IMR-90 (cell line): Measurements from ENCODE around the gene ASNSD1. TPM values are rescaled to one million over a fixed set of nuclear protein-coding genes. Genes with fewer than 3 reads are reported as not detected.
A peak's percentile ranks its signal among the peaks of the same experiment; 100 is the strongest.

Source experiments
- ATAC-seq: fragments of 200-7000 bp; cut with Tn5 transposase; 2 replicates; pipeline ENCODE4 v1.9.1; 2020; ENCODE audit warnings: low read depth, mild to moderate bottlenecking, moderate library complexity
- Bru-seq: library from RNA; stranded (reverse); fragments of 400-500 nt; gene quantifications from one replicate; lab custom pipeline; 2021; lab: Mats Ljungman, UMichigan
- BruChase-seq, 2 experiments: library from RNA; stranded (reverse); fragments of 400-500 nt; gene quantifications; one replicate each; lab custom pipeline; 2021; lab: Mats Ljungman, UMichigan
- BruUV-seq: library from RNA; stranded (reverse); fragments of 400-500 nt; replicated peaks from 2 replicates; lab custom pipeline; 2021; lab: Mats Ljungman, UMichigan
- CTCF ChIA-PET: fragments of 300-600 bp; formaldehyde crosslinking; extraction: SDS; loops from one replicate; lab custom pipeline; 2021; ENCODE audit warnings: antibody characterized with exemption; lab: Yijun Ruan, JAX
- POLR2A ChIA-PET: fragments of 300-600 bp; sonication (Branson Sonifier 250); formaldehyde crosslinking; loops from one replicate; lab custom pipeline; 2022; ENCODE audit warnings: antibody characterized with exemption; ENCODE audit not compliant: unreplicated experiment; lab: Charles Lee
- DNase-seq: peaks from one replicate; pipeline ENCODE4 v3.0.0; 2013
- H2AFZ ChIP-seq: replicated peaks from 2 replicates; pipeline ENCODE3; 2013; ENCODE audit warnings: low read length, mild to moderate bottlenecking; ENCODE audit not compliant: poor library complexity
- H2AK5ac ChIP-seq: 2 replicates; pipeline ENCODE4 v1.6.1; 2013; ENCODE audit warnings: low read depth, low read length, inconsistent platforms
- H2AK9ac ChIP-seq: replicated peaks from 2 replicates; pipeline ENCODE3; 2013; ENCODE audit warnings: mild to moderate bottlenecking, low read depth, low read length, moderate library complexity; ENCODE audit not compliant: poor library complexity
- H2BK120ac ChIP-seq: 2 replicates; pipeline ENCODE4 v1.6.1; 2013; ENCODE audit warnings: low read depth, low read length, inconsistent platforms
- H2BK15ac ChIP-seq: 3 replicates; pipeline ENCODE4 v1.6.1; 2013; ENCODE audit warnings: low read depth, low read length, inconsistent platforms
- H2BK20ac ChIP-seq: 2 replicates; pipeline ENCODE4 v1.6.1; 2013; ENCODE audit warnings: low read depth, mild to moderate bottlenecking, inconsistent platforms, low read length, moderate library complexity
- H2BK5ac ChIP-seq: 2 replicates; pipeline ENCODE4 v1.6.1; 2013; ENCODE audit warnings: mild to moderate bottlenecking, low read depth, low read length, inconsistent platforms; ENCODE audit not compliant: poor library complexity, severe bottlenecking
- H3K14ac ChIP-seq: replicated peaks from 2 replicates; pipeline ENCODE4 v1.6.1; 2013; ENCODE audit warnings: low read depth, low read length, inconsistent platforms
- H3K18ac ChIP-seq: 2 replicates; pipeline ENCODE4 v1.6.1; 2013; ENCODE audit warnings: low read depth, low read length, control low read depth
- H3K23ac ChIP-seq: 2 replicates; pipeline ENCODE4 v1.6.1; 2013; ENCODE audit warnings: low read depth, low read length, inconsistent platforms
- H3K27ac ChIP-seq: 2 replicates; pipeline ENCODE4 v1.5.1; 2013; ENCODE audit warnings: mild to moderate bottlenecking, control low read depth, low read length; ENCODE audit not compliant: insufficient read depth
- H3K27me3 ChIP-seq: 2 replicates; pipeline ENCODE4 v1.6.1; 2013; ENCODE audit warnings: low read length; ENCODE audit not compliant: control insufficient read depth, insufficient read depth
- H3K36me3 ChIP-seq: 2 replicates; pipeline ENCODE4 v1.6.1; 2013; ENCODE audit warnings: low read length, mixed read lengths; ENCODE audit not compliant: control insufficient read depth, insufficient read depth
- H3K4ac ChIP-seq: 2 replicates; pipeline ENCODE4 v1.6.1; 2013; ENCODE audit warnings: low read depth, low read length, inconsistent platforms
- H3K4me1 ChIP-seq: 2 replicates; pipeline ENCODE4 v1.6.1; 2013; ENCODE audit warnings: low read length, mixed read lengths; ENCODE audit not compliant: control insufficient read depth, insufficient read depth
- H3K4me2 ChIP-seq: 2 replicates; pipeline ENCODE4 v1.6.1; 2013; ENCODE audit warnings: low read depth, mild to moderate bottlenecking, control low read depth, low read length, moderate library complexity
- H3K4me3 ChIP-seq: 2 replicates; pipeline ENCODE4 v1.5.1; 2013; ENCODE audit warnings: low read depth, mild to moderate bottlenecking, control low read depth, low read length, moderate library complexity; ENCODE audit not compliant: insufficient read depth
- H3K56ac ChIP-seq: 2 replicates; pipeline ENCODE4 v1.6.1; 2013; ENCODE audit warnings: low read length, inconsistent platforms; ENCODE audit not compliant: insufficient read depth; ENCODE audit errors: extremely low read depth
- H3K79me1 ChIP-seq, 2 experiments: 2 replicates each; pipeline ENCODE4 v1.6.1; 2013; ENCODE audit warnings: low read length in 2 of 2, inconsistent platforms in 1 of 2, low read depth in 1 of 2
- H3K9ac ChIP-seq: 2 replicates; pipeline ENCODE4 v1.6.1; 2013; ENCODE audit warnings: low read depth, low read length, control low read depth
- H3K9me1 ChIP-seq: 2 replicates; pipeline ENCODE4 v1.6.1; 2013; ENCODE audit warnings: low read length, inconsistent platforms; ENCODE audit not compliant: insufficient read depth
- H3K9me3 ChIP-seq: 2 replicates; pipeline ENCODE4 v1.6.1; 2013; ENCODE audit warnings: low read length; ENCODE audit not compliant: control insufficient read depth, insufficient read depth
- H4K20me1 ChIP-seq: 2 replicates; pipeline ENCODE4 v1.6.1; 2013; ENCODE audit warnings: low read length, inconsistent platforms; ENCODE audit not compliant: insufficient read depth
- H4K5ac ChIP-seq: 2 replicates; pipeline ENCODE4 v1.6.1; 2013; ENCODE audit warnings: mild to moderate bottlenecking, low read depth, low read length, control low read depth
- H4K8ac ChIP-seq, 2 experiments: 2 replicates each; pipeline ENCODE4 v1.6.1; 2013; ENCODE audit warnings: low read depth in 2 of 2, low read length in 2 of 2, control low read depth in 1 of 2, inconsistent platforms in 1 of 2
- H4K91ac ChIP-seq: 2 replicates; pipeline ENCODE4 v1.6.1; 2013; ENCODE audit warnings: low read depth, low read length, inconsistent platforms; ENCODE audit not compliant: insufficient read depth
- CEBPB ChIP-seq: IDR thresholded peaks from 2 replicates; pipeline ENCODE4 v1.6.1; 2012; ENCODE audit warnings: low read depth, low read length, improper control_type of control experiment
- CTCF ChIP-seq: conservative IDR thresholded peaks from 2 replicates; pipeline ENCODE4 v1.5.1; 2012; ENCODE audit warnings: mild to moderate bottlenecking, low read depth, low read length, improper control_type of control experiment
- FOS ChIP-seq: fragments of 150-350 bp; IDR thresholded peaks from 2 replicates; pipeline ENCODE4 v1.6.1; 2016; ENCODE audit warnings: low read depth, low read length
- MAFK ChIP-seq: IDR thresholded peaks from 2 replicates; pipeline ENCODE4 v1.6.1; 2012; ENCODE audit warnings: low read depth, low read length, improper control_type of control experiment
- MAZ ChIP-seq: IDR thresholded peaks from 2 replicates; pipeline ENCODE4 v1.6.1; 2012; ENCODE audit warnings: low read depth, mild to moderate bottlenecking, low read length, improper control_type of control experiment, moderate library complexity, borderline replicate concordance
- NFE2L2 ChIP-seq: fragments of 150-350 bp; IDR thresholded peaks from 2 replicates; pipeline ENCODE4 v1.6.1; 2016; ENCODE audit warnings: low read depth, mild to moderate bottlenecking, low read length
- POLR2A ChIP-seq: IDR thresholded peaks from 2 replicates; pipeline ENCODE4 v1.6.1; 2012; ENCODE audit warnings: mild to moderate bottlenecking, low read depth, low read length
- RAD21 ChIP-seq: IDR thresholded peaks from 2 replicates; pipeline ENCODE4 v1.6.1; 2012; ENCODE audit warnings: low read length, improper control_type of control experiment
- SMC3 ChIP-seq: fragments of 150-350 bp; IDR thresholded peaks from 2 replicates; pipeline ENCODE4 v1.6.1; 2016; ENCODE audit warnings: low read depth, mild to moderate bottlenecking, antibody characterized with exemption, low read length, moderate library complexity
- WGBS, 2 experiments: methylation state at CpG; one replicate each; pipeline versions ENCODE4 v1.1.5 to v1.1.7; 2013; ENCODE audit warnings: missing lambda C conversion rate in 2 of 2; ENCODE audit not compliant: insufficient read length in 1 of 2; ENCODE audit errors: extremely low coverage in 2 of 2; 5-methylcytosine and 5-hydroxymethylcytosine counted together
- dilution Hi-C: fragments of 300-500 bp; cut with HindIII; formaldehyde crosslinking; loops from one replicate; pipeline ENCODE4 v1.14.3; 2018; ENCODE audit warnings: low sequenced_read_pairs; ENCODE audit not compliant: unreplicated experiment
- in situ Hi-C: fragments of 300-500 bp; cut with MboI; formaldehyde crosslinking; loops from 3 replicates; pipeline ENCODE4 v1.14.3; 2019; ENCODE audit warnings: low sequenced_read_pairs, inconsistent platforms, mixed read lengths
- intact Hi-C: fragments of 100-400 bp; cut with micrococcal nuclease; formaldehyde crosslinking; loops from 2 replicates; pipeline ENCODE4 v1.10.0; 2022
- long read RNA-seq: library from polyadenylated mRNA; unstranded; transcript quantifications from one replicate; pipeline ENCODE4 v2.0.0, GENCODE V29; 2021; ENCODE audit not compliant: unreplicated experiment
- polyA plus RNA-seq, 3 experiments: library from polyadenylated mRNA; depleted of rRNA; stranded (reverse); fragments of >200 nt; gene quantifications; 2 replicates each; pipeline ENCODE4 v1.2.3, GENCODE V29; 2012; ENCODE audit warnings: low replicate concordance in 1 of 3
- total RNA-seq: library from RNA; depleted of rRNA; stranded (reverse); fragments of >200 nt; gene quantifications from 2 replicates; pipeline ENCODE4 v1.2.3, GENCODE V29; 2012; rRNA removed
- TF ChIP-seq, protein P1 (sequence below): fragments of 150-350 bp; IDR thresholded peaks from 2 replicates; pipeline ENCODE4 v1.6.1; 2017; ENCODE audit warnings: mild to moderate bottlenecking, antibody characterized with exemption, low read length, low read depth

Gene ASNSD1
- total RNA-seq (35.7 and 67.5 TPM in 2 replicates), polyA plus RNA-seq (2012; rRNA removed) (20.0 and 29.1 TPM in 2 replicates), Bru-seq, nascent RNA (percentile 81 among the genes with signal in this experiment), BruChase-seq, experiment 1, labeled RNA remaining after a 6-hour chase (percentile 85 among the genes with signal in this experiment), BruChase-seq, experiment 2, labeled RNA remaining after a 2-hour chase (percentile 88 among the genes with signal in this experiment)
- 8.7 and 10.1 TPM in 2 replicates for polyA plus RNA-seq (2012; cell fraction: cytosol; rRNA removed)
- 3.1 and 9.5 TPM in 2 replicates for polyA plus RNA-seq (2012; cell fraction: nucleus; rRNA removed; ENCODE audit: low replicate concordance)
- long read RNA-seq, transcript ASNSD1-201 (6 exons, 2,450 nt), result major isoform, 62 of 78 reads
- long read RNA-seq, partial matches to known transcripts, result 2 of 78 reads
- long read RNA-seq, other reads (novel, unspliced or antisense), result 12 of 78 reads

DNA sequence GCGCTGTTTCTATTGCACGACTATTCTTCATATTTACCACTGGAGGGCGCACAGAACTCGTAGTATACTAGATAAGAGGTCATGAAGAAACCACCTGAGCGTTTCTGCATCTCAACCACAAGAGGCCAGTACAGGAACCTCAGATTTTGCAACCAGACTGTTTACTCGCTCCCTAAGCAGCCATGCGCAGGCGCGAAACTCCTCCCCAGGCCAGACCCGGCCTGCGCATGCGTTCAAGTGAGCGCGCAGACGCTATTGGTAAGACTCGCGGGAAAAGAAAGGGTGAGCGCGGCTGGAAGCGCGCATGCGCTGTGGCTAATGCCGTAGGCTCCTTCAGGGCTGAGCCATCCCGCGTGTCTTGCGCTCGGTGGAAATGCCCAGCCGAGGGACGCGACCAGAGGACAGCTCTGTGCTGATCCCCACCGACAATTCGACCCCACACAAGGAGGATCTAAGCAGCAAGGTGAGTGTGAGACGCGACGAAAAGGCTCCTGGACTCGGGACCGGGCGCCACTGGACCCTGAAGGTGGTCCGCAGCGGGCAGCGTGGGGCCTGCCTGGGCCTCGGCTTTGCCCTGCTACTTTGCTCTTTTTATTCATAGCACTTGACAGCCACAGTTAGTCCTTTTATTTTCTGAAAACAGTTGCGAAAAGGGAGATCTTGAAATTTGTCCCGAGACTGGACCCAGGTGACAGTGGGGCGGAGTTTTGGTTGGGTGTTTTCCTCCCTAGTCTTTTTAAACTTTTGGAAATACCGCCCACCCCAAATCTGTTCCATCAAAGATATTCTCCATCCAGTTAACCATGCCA, at the start of gene ASNSD1:
TSS of gene ASNSD1 (plus strand) at position 312 of the 809 bp plus-strand sequence. CDS start 4,674 bp downstream, outside the sequence.
- peaks cover 2% of the 10 kb centered on the region for H3K36me3 ChIP-seq
- H3K14ac ChIP-seq, result peak within 1 kb of the TSS; percentile 91
- no TSS peak for BruUV-seq
- H3K18ac ChIP-seq, result peak within 1 kb of the TSS; percentile 89
- H2AK9ac ChIP-seq, result peak within 1 kb of the TSS; percentile 96
- H3K4me2 ChIP-seq, result peak within 1 kb of the TSS; percentile 95
- intact Hi-C loops, result loop anchor here (1.0 to 5.0 kb wide), 4 partner anchors 37 to 411 kb away; no protein-coding TSS in a partner anchor
- no peaks in the 10 kb centered on the region for H3K9me3 ChIP-seq
- peaks cover 2% of the 10 kb centered on the region; the same call in 1 of the 2 replicates for H3K9me1 ChIP-seq
- no peaks in the 10 kb centered on the region; the same call in 1 of the 2 replicates for H3K27me3 ChIP-seq
- H4K5ac ChIP-seq, result peak within 1 kb of the TSS; percentile 93
- whole genome bisulfite sequencing, 2 experiments, result 0% methylated on average over 8 of the region's 46 CpGs; no CpG with 5 or more reads in 1 of the 2 experiments
- no peak within 1 kb of the TSS for H2BK20ac ChIP-seq
- TF ChIP-seq SMC3, result peak; percentile 86
- peak; percentile 49 for TF ChIP-seq MAFK
- peak; percentile 91 for TF ChIP-seq RAD21
- peak; percentile 100; the same call in 1 of the 2 replicates for TF ChIP-seq CTCF
- peak; percentile 14; the same call in 1 of the 2 replicates for TF ChIP-seq MAZ
- peak; percentile 97 for TF ChIP-seq CEBPB
- no peak for TF ChIP-seq FOS
- TF ChIP-seq, protein P1, sequence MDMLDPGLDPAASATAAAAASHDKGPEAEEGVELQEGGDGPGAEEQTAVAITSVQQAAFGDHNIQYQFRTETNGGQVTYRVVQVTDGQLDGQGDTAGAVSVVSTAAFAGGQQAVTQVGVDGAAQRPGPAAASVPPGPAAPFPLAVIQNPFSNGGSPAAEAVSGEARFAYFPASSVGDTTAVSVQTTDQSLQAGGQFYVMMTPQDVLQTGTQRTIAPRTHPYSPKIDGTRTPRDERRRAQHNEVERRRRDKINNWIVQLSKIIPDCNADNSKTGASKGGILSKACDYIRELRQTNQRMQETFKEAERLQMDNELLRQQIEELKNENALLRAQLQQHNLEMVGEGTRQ, result no peak
- TF ChIP-seq POLR2A, result peak; percentile 89
- TF ChIP-seq NFE2L2, result no peak
- peak within 1 kb of the TSS; percentile 91 for H3K27ac ChIP-seq
- no peaks in the 10 kb centered on the region for H4K20me1 ChIP-seq
- H2BK120ac ChIP-seq, result peak within 1 kb of the TSS; percentile 18; the same call in 1 of the 2 replicates
- peak within 1 kb of the TSS; percentile 74 for H3K23ac ChIP-seq
- H3K56ac ChIP-seq, result peak within 1 kb of the TSS; percentile 88
- POLR2A ChIA-PET, result no interaction called here
- dilution Hi-C loops, result no loop called here
- peak within 1 kb of the TSS; percentile 98 for H3K9ac ChIP-seq
- peak within 1 kb of the TSS; percentile 89 for H3K4ac ChIP-seq
- no peak within 1 kb of the TSS; the same call in 2 of the 3 replicates for H2BK15ac ChIP-seq
- H2AK5ac ChIP-seq, result peak within 1 kb of the TSS; percentile 65
- peak within 1 kb of the TSS; percentile 97 for H2AFZ ChIP-seq
- peak within 1 kb of the TSS; percentile 80 for H3K4me3 ChIP-seq
- CTCF ChIA-PET, result interaction anchor here (0.5 to 1.8 kb wide), 16 partner anchors 10 to 547 kb away, joined by 3 to 9 read pairs (median 4); partner anchors contain the start of gene OSGEPL1
- H4K91ac ChIP-seq, result peak within 1 kb of the TSS; percentile 90
- in situ Hi-C loops, result no loop called here
- ATAC-seq (peak; percentile 95), DNase-seq (peak; percentile 100)
- peak within 1 kb of the TSS; percentile 87 for H2BK5ac ChIP-seq
- peak within 1 kb of the TSS; percentile 60 to 95 for H4K8ac ChIP-seq
- H3K4me1 ChIP-seq, result peaks cover 4% of the 10 kb centered on the region; the same call in 1 of the 2 replicates
- H3K79me1 ChIP-seq, result peaks cover 9 to 24% of the 10 kb centered on the region in 2 experiments; a peak in 3 of 4 replicates
